ENCODE data around the gene ATP1A2.

The ATP1A2 gene

GRCh38 chr1:160097911-160098851 lies 17.4 kb upstream of the ATP1A2 start, which contains the start of gene IGSF8 (continued):
- TF ChIP-seq ZNF398 (tag by site-specific recombination; IDR thresholded peaks at IDR 0.05) (no peak), PRDM4 (tag by site-specific recombination; IDR thresholded peaks at IDR 0.05) (no peak), MZF1 (tag by site-specific recombination; IDR thresholded peaks at IDR 0.05; ENCODE audit: borderline replicate concordance) (no peak), ZNF596 (tag by site-specific recombination; IDR thresholded peaks at IDR 0.05) (no peak), ZNF2 (tag by site-specific recombination; IDR thresholded peaks at IDR 0.05) (no peak), ZNF114 (tag by site-specific recombination; IDR thresholded peaks at IDR 0.05) (no peak), ZNF302 (tag by site-specific recombination; IDR thresholded peaks at IDR 0.05; ENCODE audit: low read depth) (no peak), ZNF777 (tag by site-specific recombination; IDR thresholded peaks at IDR 0.05; ENCODE audit: borderline replicate concordance) (no peak), ZNF354C (tag by site-specific recombination; IDR thresholded peaks at IDR 0.05; ENCODE audit: borderline replicate concordance, low read depth) (no peak), ZFP37 (tag by site-specific recombination; IDR thresholded peaks at IDR 0.05) (no peak), ZNF350 (tag by site-specific recombination; IDR thresholded peaks at IDR 0.05) (no peak), ZNF600 (tag by site-specific recombination; IDR thresholded peaks at IDR 0.05) (no peak), BCL11B (tag by site-specific recombination; IDR thresholded peaks at IDR 0.05; ENCODE audit: low read depth) (no peak), ZNF624 (tag by site-specific recombination; IDR thresholded peaks at IDR 0.05) (no peak), ZNF37A (tag by site-specific recombination; IDR thresholded peaks at IDR 0.05) (no peak), ZBTB49 (tag by site-specific recombination; IDR thresholded peaks at IDR 0.05; ENCODE audit: low read depth) (no peak), PRDM6 (tag by site-specific recombination; IDR thresholded peaks at IDR 0.05) (no peak), KLF7 (tag by site-specific recombination; IDR thresholded peaks at IDR 0.05; ENCODE audit: borderline replicate concordance) (0 out of 2 replicates have a peak, but pooled peaks have one; percentile 22), ZNF510 (tag by site-specific recombination; IDR thresholded peaks at IDR 0.05; ENCODE audit: insufficient replicate concordance) (no peak), ZNF157 (tag by site-specific recombination; IDR thresholded peaks at IDR 0.05) (no peak), ZNF280C (tag by site-specific recombination; IDR thresholded peaks at IDR 0.05) (no peak), ZNF24 (tag by site-specific recombination; IDR thresholded peaks at IDR 0.05) (no peak), ZNF555 (tag by site-specific recombination; conservative IDR thresholded peaks at IDR 0.05) (no peak), ZNF585B (tag by site-specific recombination; IDR thresholded peaks at IDR 0.05) (no peak), ZBTB44 (tag by site-specific recombination; IDR thresholded peaks at IDR 0.05) (no peak), ZNF140 (tag by site-specific recombination; IDR thresholded peaks at IDR 0.05) (no peak), HOXD13 (CRISPR knock-in tag; IDR thresholded peaks at IDR 0.05; ENCODE audit: borderline replicate concordance) (no peak)

Measured in HEK293 (cell line).